SK-N-SH (cell line): Measurements from ENCODE around the gene RB1.

Source experiments
- CTCF ChIP-seq: fragments of 200-600 bp; sonication (generic); IDR thresholded peaks from 2 replicates; pipeline ENCODE4 v1.6.1; 2017; ENCODE audit warnings: antibody characterized with exemption, mild to moderate bottlenecking, moderate library complexity
- EP300 ChIP-seq, 2 experiments: IDR thresholded peaks; 2 replicates each; pipeline versions ENCODE4 v1.4.0 to v1.6.1; 2012; ENCODE audit warnings: borderline replicate concordance in 1 of 2, low read depth in 1 of 2, low read length in 1 of 2
- EZH2phosphoT487 ChIP-seq: fragments of 200-600 bp; sonication (generic); IDR thresholded peaks from 2 replicates; pipeline ENCODE4 v1.6.1; 2017; ENCODE audit warnings: low read depth, mixed run types, mild to moderate bottlenecking, antibody characterized with exemption, moderate library complexity, borderline replicate concordance
- IRF3 ChIP-seq: fragments of 150-350 bp; IDR thresholded peaks from 2 replicates; pipeline ENCODE4 v1.6.1; 2016; ENCODE audit warnings: mild to moderate bottlenecking, low read depth, low read length
- JUND ChIP-seq: IDR thresholded peaks from 2 replicates; pipeline ENCODE4 v1.4.0; 2012
- POLR2AphosphoS5 ChIP-seq: IDR thresholded peaks from 2 replicates; pipeline ENCODE4 v1.6.1; 2012; ENCODE audit warnings: low read depth, low read length
- SIN3A ChIP-seq: IDR thresholded peaks from 2 replicates; pipeline ENCODE4 v1.6.1; 2012; ENCODE audit warnings: low read depth, mild to moderate bottlenecking, low read length, moderate library complexity, borderline replicate concordance
- TAF1 ChIP-seq: IDR thresholded peaks from 2 replicates; pipeline ENCODE4 v1.6.1; 2012; ENCODE audit warnings: low read depth, mild to moderate bottlenecking, low read length, moderate library complexity, borderline replicate concordance

DNA sequence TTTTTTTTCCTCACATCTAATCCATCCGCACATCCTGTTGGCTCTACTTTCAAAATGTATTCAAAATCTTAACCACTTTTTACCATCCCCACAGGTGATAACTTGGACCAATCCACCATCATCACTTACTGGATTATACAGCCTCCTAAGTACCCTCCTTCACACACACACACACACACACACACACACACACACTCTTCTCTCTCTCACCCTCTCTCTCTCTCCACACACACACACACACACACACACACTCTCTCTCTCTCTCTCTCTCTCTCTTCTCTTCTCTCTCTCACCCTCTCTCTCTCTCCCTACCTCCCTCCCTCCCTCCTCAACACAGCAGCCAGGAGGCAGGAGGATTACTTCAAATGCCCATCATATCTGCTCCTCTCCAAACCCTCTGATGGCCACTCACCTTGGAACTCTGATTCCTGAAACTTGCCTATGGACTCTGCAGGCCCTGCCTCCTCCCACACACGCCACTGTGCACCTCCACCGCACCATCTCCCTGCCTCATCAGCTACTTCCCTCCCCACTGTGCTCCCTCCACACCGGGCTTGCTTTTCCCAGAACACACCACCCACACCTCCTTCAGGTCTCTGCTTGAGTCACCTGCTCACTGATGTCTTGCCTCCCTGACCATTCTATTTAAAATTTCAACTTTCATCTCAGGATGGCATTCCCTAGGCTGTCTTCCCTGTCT is 189.7 kb downstream of the RB1 start:
- TF ChIP-seq POLR2AphosphoS5 (no peak), SIN3A (no peak), JUND (no peak), EZH2phosphoT487 (no peak), EP300 (IDR thresholded peaks at IDR 0.05; ENCODE audit: borderline replicate concordance in 1 of 2, low read depth in 1 of 2, low read length in 1 of 2) (no peak), CTCF (no peak), IRF3 (no peak), TAF1 (no peak)
